Stimulated activated CD8-positive, alpha-beta memory T cell treated with anti-CD3 and anti-CD28 coated beads, Interleukin-7, amount 100 ng/mL, for 24 hours (primary cell): ENCODE measurements around the gene HAGHL.
A peak's percentile ranks its signal among the peaks of the same experiment; 100 is the strongest.
"Not testable (repeated sequence)": the region's sequence is repeated elsewhere in the genome, so short reads cannot be mapped to it uniquely, and the experiment has no call there.

ENCODE experiments used
- DNase-seq: peaks from one replicate; pipeline ENCODE4 v3.0.0-alpha.2; 2020; ENCODE audit warnings: low read depth

HAGHL gene

GRCh38 chr16:734981-735881 lies 8.3 kb downstream of the HAGHL start:
- no peak for DNase-seq

DNA sequence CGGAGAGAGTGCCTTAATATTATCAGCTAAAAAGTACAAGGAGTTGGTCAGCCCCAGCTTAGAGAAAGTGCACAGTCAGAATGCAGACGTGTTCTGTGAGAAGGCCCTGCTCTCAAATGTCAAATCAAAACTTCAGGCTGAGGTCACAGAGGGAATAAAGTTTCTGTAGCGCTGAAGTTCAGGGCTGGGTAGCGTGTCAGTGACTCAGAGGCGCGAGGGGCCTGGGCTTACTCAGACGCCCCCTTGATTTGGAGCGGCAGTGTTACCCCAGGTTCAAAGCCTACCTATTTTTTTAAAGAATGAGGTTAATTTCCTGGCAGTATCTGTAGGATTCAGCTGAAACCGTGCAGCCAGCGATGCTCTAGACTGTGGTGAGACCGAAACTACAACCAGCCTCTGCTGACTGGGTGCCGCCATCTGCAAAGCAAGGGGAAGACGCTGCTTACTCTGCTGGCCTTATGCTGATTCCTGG lies 9.1 kb downstream of the HAGHL start:
- DNase-seq = no peak

- DNase-seq = no peak
These were observed 10.1 kb downstream of the HAGHL start for GRCh38 chr16:736936-737481.

DNA sequence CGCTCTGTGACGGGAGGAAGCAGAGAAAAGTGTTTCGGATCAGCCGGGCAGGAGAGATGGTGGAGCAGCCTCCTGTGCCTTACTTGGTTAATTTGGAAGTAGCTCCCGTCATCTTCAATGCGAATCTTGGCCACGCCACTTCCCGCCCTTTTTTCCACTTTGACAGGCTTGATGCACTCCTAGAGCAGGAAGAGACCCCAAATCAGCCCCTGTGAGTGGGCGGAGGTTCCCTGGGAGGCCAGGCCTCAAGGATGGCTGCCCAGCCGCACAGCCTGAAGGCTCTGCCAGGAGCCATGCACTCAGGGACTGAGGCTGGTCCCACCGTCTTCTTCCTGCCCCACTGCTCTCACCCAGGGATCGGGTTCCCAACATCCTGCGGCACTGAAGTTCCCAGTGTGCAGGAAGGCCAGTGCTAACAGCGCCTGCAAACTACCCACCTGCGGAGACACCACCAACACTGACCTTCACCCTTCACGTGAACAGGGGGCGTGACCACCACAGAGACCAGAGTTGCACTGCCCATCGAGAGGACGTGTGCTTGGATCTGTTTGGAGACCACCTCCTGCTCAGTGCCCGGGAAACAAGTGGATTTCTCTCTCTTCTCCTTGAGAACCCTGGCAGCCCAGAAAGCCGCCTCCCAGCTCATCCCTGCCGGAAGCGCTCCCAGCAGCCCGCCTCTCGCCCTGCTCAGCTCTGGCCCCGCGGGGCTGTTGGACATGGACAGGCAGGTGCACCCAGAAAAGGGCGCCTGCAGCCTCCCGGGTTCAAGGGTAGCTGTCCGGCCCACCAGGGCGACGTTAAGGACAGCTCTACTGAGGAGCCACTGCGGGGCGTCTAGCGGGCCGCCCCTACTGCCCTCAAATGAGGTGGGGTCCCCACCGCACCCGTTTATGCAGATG lies 12.9 kb downstream of the HAGHL start:
- DNase-seq = no peak

GRCh38 chr16:740459-740763 lies 13.5 kb downstream of the HAGHL start:
- DNase-seq = no peak

DNA sequence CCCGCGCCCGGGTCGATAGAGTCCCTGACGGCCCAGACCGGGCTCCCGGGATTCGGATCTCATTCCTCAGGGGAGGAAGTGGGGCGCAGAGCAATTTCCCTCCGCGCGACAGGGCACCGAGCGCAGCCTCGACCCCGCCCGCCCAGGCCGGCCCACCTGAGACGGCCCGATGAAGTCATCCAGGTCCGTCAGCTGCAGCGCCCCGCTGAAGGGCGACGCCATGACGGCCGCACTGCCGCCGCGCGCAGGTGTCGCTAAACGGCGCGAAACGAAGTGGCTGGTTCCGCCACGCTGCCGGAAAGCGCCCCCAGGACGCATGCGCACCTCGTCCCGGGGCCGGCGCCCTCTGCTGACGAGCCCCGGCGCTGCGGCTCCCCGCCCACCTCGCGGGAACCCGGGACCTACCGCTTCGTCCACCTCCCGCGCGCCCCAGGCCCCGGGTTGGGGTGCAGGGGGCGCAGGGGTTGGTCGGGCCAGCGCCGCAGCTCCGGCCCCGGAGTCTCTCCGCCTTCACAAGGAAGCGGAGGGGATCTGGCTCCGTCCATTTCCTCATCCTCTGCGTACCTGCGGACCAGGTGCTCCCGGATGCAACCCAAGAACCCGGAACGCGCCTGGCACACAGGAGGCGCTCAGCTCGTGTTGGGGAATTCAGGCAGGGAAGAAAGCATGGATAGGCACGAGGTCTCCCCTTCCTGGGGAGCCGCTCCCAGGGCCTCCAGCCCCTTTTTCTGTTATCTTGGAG lies 14.0 kb downstream of the HAGHL start, which contains the start of gene CIAO3:
CIAO3 (minus strand) TSS at position 234 of the 742 bp plus-strand sequence; CDS start at position 222, 12 bp downstream.
- peak; percentile 85 for DNase-seq

DNA sequence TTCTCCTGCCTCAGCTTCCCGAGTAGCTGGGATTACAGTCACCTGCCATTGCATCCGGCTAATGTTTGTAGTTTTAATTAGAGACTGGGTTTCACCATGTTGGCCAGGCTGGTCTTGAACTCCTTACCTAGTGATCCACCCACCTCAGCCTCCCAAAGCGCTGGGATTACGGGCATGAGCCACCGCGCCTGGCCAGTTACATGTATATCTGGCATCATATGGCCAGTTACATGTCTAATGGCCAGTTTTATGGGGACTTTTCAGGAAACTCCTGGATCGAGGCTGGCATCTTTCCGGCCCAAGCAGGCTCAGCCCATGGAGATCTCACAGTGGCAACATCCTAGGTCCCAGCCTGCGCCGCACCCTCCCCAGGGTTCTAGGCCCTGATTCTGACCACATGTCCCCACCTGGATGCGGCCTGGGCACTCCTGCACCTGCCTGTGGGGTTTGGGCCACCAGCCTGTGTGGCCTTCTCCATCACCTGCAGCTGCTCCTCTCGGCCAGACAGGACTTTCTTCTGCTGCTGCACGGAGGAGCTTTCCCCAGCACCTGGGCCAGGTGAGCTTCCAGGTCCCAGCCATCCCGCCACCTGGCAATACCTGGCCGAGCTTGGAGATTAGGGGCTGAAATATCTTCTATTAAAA lies 15.2 kb downstream of the HAGHL start:
- no peak for DNase-seq

DNA sequence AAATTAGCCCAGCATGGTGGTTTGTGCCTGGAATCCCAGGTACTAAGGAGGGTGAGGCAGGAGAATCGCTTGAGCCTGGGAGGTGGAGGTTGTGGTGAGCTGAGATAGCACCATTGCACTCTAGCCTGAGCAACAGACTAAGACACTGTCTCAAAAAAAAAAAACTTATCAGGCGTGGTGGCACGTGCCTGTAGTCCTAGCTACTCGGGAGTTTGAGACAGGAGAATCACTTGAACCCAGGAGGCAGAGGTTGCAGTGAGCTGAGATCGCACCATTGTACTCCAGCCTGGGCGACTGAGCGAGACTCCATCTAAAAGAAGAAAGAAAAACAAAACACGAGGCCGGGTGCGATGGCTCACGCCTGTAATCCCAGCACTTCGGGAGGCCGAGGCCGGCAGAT lies 16.0 kb downstream of the HAGHL start:
- DNase-seq = not testable (repeated sequence)

DNA sequence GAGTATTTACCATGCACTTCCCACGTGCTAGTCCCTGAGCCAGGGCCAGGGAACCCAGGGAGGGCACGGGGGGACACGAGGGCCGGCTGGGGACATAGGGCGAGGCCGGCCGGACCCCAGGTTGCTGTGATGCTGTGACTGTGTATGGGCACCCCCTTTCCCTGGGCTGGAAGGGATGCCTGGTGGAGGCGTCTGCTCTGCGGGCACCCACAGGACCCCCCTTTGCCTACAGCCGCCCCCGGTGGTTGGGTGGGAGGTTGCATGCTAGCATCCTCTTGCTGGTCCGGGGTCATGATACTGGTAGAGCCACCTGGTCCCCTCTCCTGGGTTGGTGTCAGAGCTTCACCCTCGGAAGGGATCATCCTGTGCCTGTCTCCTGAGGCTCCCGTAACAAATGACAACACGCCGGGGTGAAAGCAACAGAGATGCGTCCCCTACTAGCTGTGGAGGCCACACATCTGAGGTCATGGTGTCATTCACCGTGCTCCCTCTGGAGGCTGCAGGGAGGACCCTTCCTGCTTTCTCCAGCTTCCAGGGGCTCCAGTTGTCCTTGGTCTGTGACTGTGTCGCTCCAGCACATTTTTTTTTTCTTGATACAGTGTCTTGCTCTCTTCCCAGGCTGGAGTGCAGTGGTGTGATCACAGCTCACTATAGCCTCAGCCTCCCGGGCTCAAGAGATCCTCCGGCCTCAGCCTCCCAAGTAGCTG lies 17.0 kb downstream of the HAGHL start:
- DNase-seq = no peak

- no peak for DNase-seq
These were observed 18.8 kb downstream of the HAGHL start for GRCh38 chr16:745739-746138.

DNA sequence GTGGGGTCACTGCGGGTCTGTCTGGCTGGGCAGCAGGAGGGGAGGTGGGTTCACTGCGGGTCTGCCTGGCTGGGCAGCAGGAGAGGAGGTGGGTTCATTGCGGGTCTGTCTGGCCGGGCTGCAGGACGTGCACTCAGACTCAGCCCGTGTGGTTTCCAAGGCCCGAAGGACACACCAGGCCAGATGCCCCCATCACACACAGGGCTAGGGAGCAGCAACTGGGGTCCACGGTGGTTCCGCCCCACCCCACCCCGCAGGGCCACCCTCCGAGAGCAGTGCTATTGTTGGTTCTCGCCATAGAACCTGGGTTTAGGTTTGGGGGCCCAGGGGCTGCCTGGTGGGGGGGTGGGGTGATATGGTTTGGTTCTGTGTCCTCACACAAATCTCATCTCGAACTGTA lies 19.7 kb downstream of the HAGHL start:
- no peak for DNase-seq

DNA sequence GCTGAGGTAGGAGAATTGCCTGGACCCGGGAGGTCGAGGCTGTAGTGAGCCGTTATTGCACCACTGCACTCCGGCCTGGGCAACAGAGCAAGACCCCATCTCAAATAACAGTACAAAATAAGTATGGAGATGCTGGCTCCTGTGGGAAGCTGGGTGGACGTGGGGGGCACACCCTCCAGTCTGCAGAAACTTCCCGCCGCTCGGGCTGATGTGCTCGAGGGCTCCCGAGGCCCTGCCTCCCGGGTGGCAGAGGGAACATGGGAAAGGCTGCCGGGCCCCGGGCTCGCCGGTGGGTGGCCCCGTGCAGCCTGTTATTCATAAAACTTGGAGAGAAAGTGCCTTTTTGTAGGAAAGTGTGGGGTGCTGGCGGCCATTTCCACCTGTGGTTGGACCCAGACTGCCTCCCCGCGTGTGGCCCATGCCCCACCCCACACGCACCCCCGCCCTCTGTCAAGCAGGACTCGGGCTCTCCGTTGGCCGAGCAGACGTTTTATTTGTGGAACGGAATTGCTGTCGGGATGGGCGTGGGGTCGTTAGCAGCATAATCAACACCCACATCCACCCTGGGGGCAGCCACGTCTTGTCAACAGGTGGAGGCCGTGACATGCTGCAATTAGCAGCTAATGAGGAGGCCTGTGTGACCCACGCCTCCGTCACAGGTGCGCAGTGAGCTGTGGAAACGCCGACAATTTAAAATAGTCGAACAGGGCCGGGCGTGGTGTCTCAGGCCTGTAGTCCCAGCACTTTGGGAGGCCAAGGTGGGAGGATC lies 21.3 kb downstream of the HAGHL start:
- no peak for DNase-seq

- DNase-seq = no peak
These were observed 22.1 kb downstream of the HAGHL start for GRCh38 chr16:749010-749409.

- no peak for DNase-seq
These were observed 23.6 kb downstream of the HAGHL start for GRCh38 chr16:750485-750884.

GRCh38 chr16:751152-752006 lies 24.5 kb downstream of the HAGHL start:
- DNase-seq = no peak

DNA sequence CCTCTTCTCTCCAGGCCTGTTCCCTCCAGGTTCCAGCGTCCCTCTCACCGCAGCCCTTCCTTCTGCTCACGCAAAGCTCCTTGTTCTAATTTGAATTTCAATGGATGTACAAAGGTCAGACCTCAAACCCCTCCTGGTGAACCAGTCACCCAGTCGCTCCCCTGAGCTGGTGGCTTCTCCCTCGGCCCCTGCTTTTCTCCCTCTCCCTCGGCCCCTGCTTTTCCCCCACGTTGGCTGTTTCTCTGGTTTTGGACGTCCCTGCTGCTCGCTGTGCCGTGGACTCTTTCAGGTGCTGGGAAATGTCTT lies 25.1 kb downstream of the HAGHL start:
- no peak for DNase-seq

DNA sequence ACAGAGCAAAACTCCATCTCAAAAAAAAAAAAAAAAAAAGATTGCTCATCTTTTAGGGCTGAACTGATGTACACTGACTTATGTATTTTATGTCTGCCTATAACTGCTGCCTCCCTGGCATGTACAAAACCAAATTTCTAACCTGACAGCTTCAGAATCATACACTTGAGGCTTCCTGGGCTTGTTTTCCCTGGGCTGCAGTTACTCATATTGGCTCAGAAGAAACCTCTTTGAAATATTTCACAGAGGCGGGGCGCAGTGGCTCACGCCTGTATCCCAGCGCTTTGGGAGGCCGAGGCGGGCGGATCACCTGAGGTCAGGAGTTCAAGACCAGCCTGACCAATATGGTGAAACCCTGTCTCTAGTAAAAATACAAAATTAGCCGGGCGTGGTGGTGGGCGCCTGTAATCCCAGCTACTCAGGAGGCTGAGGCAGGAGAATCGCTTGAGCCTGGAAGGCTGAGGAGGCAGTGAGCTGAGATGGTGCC lies 27.3 kb downstream of the HAGHL start:
- not testable (repeated sequence) for DNase-seq

DNA sequence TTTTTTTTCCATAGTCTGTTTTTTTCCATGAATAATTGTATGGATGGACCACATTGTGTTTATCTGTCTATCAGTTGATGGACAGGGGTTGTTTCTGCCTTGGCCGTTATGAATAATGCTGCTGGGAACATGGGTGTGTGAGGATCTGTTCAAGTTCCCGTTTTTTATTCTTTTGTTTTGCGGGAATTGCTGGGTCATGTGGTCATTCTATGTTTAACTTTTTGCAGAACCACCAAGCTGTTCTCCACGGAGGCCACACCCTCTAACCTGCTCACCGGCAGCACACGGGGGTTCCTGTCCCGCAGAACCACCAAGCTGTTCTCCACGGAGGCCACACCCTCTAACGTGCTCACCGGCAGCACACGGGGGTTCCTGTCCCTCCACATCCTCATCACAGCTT lies 27.8 kb downstream of the HAGHL start:
- no peak for DNase-seq

DNA sequence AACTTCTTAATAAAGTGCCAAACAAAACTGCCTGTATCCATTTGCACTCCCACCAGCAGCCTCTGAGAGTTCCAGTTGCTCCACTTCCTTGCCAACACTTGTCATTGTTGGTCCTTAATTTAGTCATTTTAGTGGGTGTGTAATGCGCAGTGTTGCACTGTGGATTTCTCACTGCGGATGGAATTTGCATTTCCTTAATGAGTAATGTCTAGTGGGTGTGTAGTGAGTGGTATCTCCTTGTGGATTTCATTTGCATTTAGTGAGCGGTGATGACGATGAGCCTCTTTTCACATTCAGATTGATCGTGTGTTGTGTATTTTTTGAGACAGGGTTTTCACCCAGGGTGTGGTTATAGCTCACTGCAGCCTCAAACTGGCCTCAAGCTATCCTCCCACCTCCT lies 29.5 kb downstream of the HAGHL start:
- DNase-seq = no peak
